Measurements from ENCODE around the gene TAMALIN.

DNA sequence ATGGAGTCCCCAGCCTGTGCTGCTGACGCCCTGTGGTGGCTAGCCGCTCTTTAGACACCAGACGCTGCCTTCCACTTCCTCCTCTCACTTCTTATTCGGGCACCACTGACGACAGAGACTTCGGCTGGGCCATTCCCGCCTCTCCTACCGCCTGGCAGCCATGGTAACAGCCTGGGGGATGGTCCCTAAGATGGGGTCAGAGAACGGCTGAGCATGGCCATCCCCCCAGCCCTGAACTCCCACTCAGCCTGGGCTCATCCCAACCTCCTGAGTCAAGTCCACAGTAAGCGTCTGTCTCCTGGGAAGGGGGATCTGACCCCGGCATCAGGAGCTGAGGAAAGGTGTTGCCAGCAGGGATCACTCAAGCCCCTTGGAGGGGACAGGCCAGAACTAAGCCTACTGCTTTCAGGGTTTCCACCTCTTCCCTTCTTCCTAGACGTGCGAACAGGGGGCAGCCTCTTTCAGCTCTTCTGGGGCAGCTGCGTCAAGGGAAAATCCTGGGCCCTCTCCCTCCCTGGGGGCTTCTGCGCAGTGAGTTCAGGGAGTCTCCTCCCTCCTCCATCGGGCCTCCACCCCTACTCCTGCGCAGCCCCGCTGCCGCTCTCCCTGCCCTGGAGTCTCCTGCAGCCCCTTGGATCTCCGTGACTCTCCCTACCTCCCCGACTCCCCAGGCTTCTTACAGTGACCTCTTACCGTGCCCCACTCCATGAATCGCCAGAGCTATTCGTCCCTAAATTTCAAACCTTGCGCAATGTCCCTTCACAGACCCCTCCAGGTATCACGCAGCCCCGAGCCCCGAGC, 643 bp upstream of the TAMALIN start:
- no peak for TF ChIP-seq GATA2 (IDR thresholded peaks at IDR 0.05; ENCODE audit: low read depth, low read length)
- TF ChIP-seq GATA3 (IDR thresholded peaks at IDR 0.05; ENCODE audit: low read depth, low read length): no peak

Measured in SH-SY5Y (cell line).